ENCODE measurements around the gene CADPS. TPM values are rescaled to one million over a fixed set of nuclear protein-coding genes. Genes with fewer than 3 reads are reported as not detected.

Gene CADPS
- total and polyA plus RNA-seq, 2 of the 4 experiments (the other 2 are of a cell fraction): not detected

GRCh38 chr3:62446337-62446940 is 428.8 kb downstream of the CADPS start:
- no peak overlapping the region for H4K91ac ChIP-seq (ENCODE audit: insufficient read depth, low read depth, low read length)
- no peak overlapping the region for H3K27ac ChIP-seq (ENCODE audit: insufficient read depth, low read length)
- no TSS peak for BruUV-seq (replicated peaks)
- no peaks in the 10 kb centered on the region for H3K9me3 ChIP-seq (ENCODE audit: control insufficient read depth, insufficient read depth, low read length)
- H3K36me3 ChIP-seq (ENCODE audit: control insufficient read depth, insufficient read depth, low read length): no peaks in the 10 kb centered on the region
- H4K5ac ChIP-seq (ENCODE audit: low read depth, low read length): no peak overlapping the region
- ChIA-PET CTCF (no interaction called here), POLR2A (ENCODE audit: unreplicated experiment) (no interaction called here)
- H3K27me3 ChIP-seq (ENCODE audit: control insufficient read depth, insufficient read depth, low read length): 0 out of 2 replicates have a peak, but pooled peaks cover 2% of the 10 kb centered on the region
- H3K4ac ChIP-seq (ENCODE audit: low read depth, low read length): no peak overlapping the region
- H3K23ac ChIP-seq (ENCODE audit: low read depth, low read length): no peak overlapping the region
- TF ChIP-seq POLR2A (IDR thresholded peaks at IDR 0.05; ENCODE audit: low read depth, low read length) (no peak), RFX5 (IDR thresholded peaks at IDR 0.05; ENCODE audit: low read depth, low read length) (no peak), RCOR1 (IDR thresholded peaks at IDR 0.05; ENCODE audit: insufficient replicate concordance, low read length) (no peak), ELK1 (IDR thresholded peaks at IDR 0.05; ENCODE audit: borderline replicate concordance, low read depth, low read length) (no peak), SMC3 (IDR thresholded peaks at IDR 0.05; ENCODE audit: low read depth, low read length) (no peak)
- H2AK5ac ChIP-seq (ENCODE audit: low read depth, low read length): no peak overlapping the region
- H4K20me1 ChIP-seq (ENCODE audit: insufficient read depth, low read length): no peaks in the 10 kb centered on the region
- H2AFZ ChIP-seq (replicated peaks; ENCODE audit: low read length, poor library complexity): no peak overlapping the region
- H2BK15ac ChIP-seq (ENCODE audit: low read depth, low read length): no peak overlapping the region
- no peak overlapping the region; the same call in 1 of the 2 replicates for H3K4me2 ChIP-seq (ENCODE audit: low read depth, low read length)
- H3K56ac ChIP-seq (ENCODE audit: extremely low read depth, insufficient read depth, low read length): no peak overlapping the region
- no peaks in the 10 kb centered on the region for H3K79me1 ChIP-seq (ENCODE audit: low read depth in 1 of 2, low read length in 2 of 2)
- dilution Hi-C loops (cut with HindIII; ENCODE audit: low sequenced_read_pairs, unreplicated experiment): no loop called here
- H2BK120ac ChIP-seq (ENCODE audit: low read depth, low read length): no peak overlapping the region
- no peak overlapping the region for H2AK9ac ChIP-seq (replicated peaks; ENCODE audit: low read depth, low read length, poor library complexity)
- H2BK20ac ChIP-seq (ENCODE audit: low read depth, low read length): no peak overlapping the region
- H2BK5ac ChIP-seq (ENCODE audit: low read depth, low read length, poor library complexity, severe bottlenecking): no peak overlapping the region
- H3K14ac ChIP-seq (replicated peaks; ENCODE audit: low read depth, low read length): no peak overlapping the region
- H3K9ac ChIP-seq (ENCODE audit: low read depth, low read length): no peak overlapping the region
- WGBS, 2 experiments (ENCODE audit: extremely low coverage in 2 of 2, insufficient read length in 1 of 2): 100% methylated on average over 1 of the region's 5 CpGs; no CpG with 5 or more reads in 1 of the 2 experiments
- in situ Hi-C loops (cut with MboI; ENCODE audit: low sequenced_read_pairs): no loop called here
- no peaks in the 10 kb centered on the region for H3K9me1 ChIP-seq (ENCODE audit: insufficient read depth, low read length)
- no peak overlapping the region for H3K18ac ChIP-seq (ENCODE audit: low read depth, low read length)
- DNase-seq: no peak
- no peak overlapping the region for H3K4me3 ChIP-seq (ENCODE audit: insufficient read depth, low read depth, low read length)
- H3K4me1 ChIP-seq (ENCODE audit: control insufficient read depth, insufficient read depth, low read length): no peaks in the 10 kb centered on the region
- ATAC-seq (ENCODE audit: low read depth): no peak
- H4K8ac ChIP-seq (ENCODE audit: low read depth in 2 of 2, low read length in 2 of 2): no peak overlapping the region
- intact Hi-C loops (cut with micrococcal nuclease): no loop called here
